Measurements from ENCODE around the gene SMYD1.

Gene SMYD1

GRCh38 chr2:88090446-88091283, 23.0 kb downstream of the SMYD1 start:
- no peak for DNase-seq

GRCh38 chr2:88091943-88092342, 24.3 kb downstream of the SMYD1 start:
- no peak for DNase-seq

GRCh38 chr2:88092773-88093172, 25.1 kb downstream of the SMYD1 start:
- DNase-seq = no peak

- no peak for DNase-seq
Measured at GRCh38 chr2:88095022-88095421, 27.4 kb downstream of the SMYD1 start.

GRCh38 chr2:88096708-88097107, 29.1 kb downstream of the SMYD1 start:
- no peak for DNase-seq

- no peak for DNase-seq
Measured at GRCh38 chr2:88097192-88097591, 29.6 kb downstream of the SMYD1 start.

GRCh38 chr2:88097891-88098557, 30.4 kb downstream of the SMYD1 start:
- DNase-seq = no peak

- no peak for DNase-seq
Measured at GRCh38 chr2:88098558-88098900, 30.9 kb downstream of the SMYD1 start.

GRCh38 chr2:88099798-88100488, 32.3 kb downstream of the SMYD1 start:
- peak; percentile 35 for DNase-seq

- no peak for DNase-seq
Measured at GRCh38 chr2:88100489-88100858, 32.8 kb downstream of the SMYD1 start.

GRCh38 chr2:88108796-88109195, 41.2 kb downstream of the SMYD1 start:
- no peak for DNase-seq

- DNase-seq = no peak
Measured at GRCh38 chr2:88110830-88111229, 43.2 kb downstream of the SMYD1 start.

GRCh38 chr2:88113069-88113468, 45.4 kb downstream of the SMYD1 start:
- no peak for DNase-seq

GRCh38 chr2:88114889-88115288, 47.3 kb downstream of the SMYD1 start:
- no peak for DNase-seq

- DNase-seq = no peak
Measured at GRCh38 chr2:88115825-88116518, 48.3 kb downstream of the SMYD1 start.

- DNase-seq = no peak
Measured at GRCh38 chr2:88116669-88117432, 49.2 kb downstream of the SMYD1 start.

- DNase-seq = no peak
Measured at GRCh38 chr2:88117973-88118372, 50.3 kb downstream of the SMYD1 start.

GRCh38 chr2:88121678-88122077, 54.1 kb downstream of the SMYD1 start:
- no peak for DNase-seq

GRCh38 chr2:88122141-88122884, 54.7 kb downstream of the SMYD1 start:
- no peak for DNase-seq

GRCh38 chr2:88123164-88123974, 55.7 kb downstream of the SMYD1 start:
- DNase-seq = no peak

Data from fibroblast of skin of scalp (primary cell).